Subcutaneous adipose tissue (tissue), 4 donors: Measurements from ENCODE around the gene EDDM13. TPM values are rescaled to one million over a fixed set of nuclear protein-coding genes. Genes with fewer than 3 reads are reported as not detected.

Experiments used
- CTCF ChIP-seq: fragments of 450-650 bp; IDR thresholded peaks from one replicate; pipeline ENCODE4 v1.5.1; 2016; ENCODE audit warnings: low read depth, mild to moderate bottlenecking, control low read depth, antibody characterized with exemption, moderate library complexity
- total RNA-seq, 4 donors: library from RNA; depleted of rRNA; stranded (reverse); fragments of >200 nt; gene quantifications; one replicate each; pipeline ENCODE4 v1.1.0, GENCODE V29; 2016

The EDDM13 gene
- total RNA-seq, 4 donors from 2014 or later = 2.3 TPM; not detected in 3

GRCh38 chr19:56299688-56300087 lies 27.1 kb downstream of the EDDM13 start:
- no peak for TF ChIP-seq CTCF

GRCh38 chr19:56301155-56301554 lies 28.6 kb downstream of the EDDM13 start:
- TF ChIP-seq CTCF = no peak

GRCh38 chr19:56301886-56302620 lies 29.5 kb downstream of the EDDM13 start:
- TF ChIP-seq CTCF = no peak

- TF ChIP-seq CTCF = no peak
Observed at GRCh38 chr19:56304243-56304642, 31.7 kb downstream of the EDDM13 start.

- TF ChIP-seq CTCF = no peak
Observed at GRCh38 chr19:56306016-56306415, 33.5 kb downstream of the EDDM13 start.

GRCh38 chr19:56308792-56309191 lies 36.2 kb downstream of the EDDM13 start:
- no peak for TF ChIP-seq CTCF

GRCh38 chr19:56309511-56310185 lies 37.1 kb downstream of the EDDM13 start:
- TF ChIP-seq CTCF = no peak
